Ovary (tissue), 9 donors: ENCODE results near the gene SLX4IP. TPM values are rescaled to one million over a fixed set of nuclear protein-coding genes. Genes with fewer than 3 reads are reported as not detected.

Experiments
- DNase-seq, 5 donors: peaks; one replicate each; pipeline ENCODE4 v3.0.0-alpha.2; 2019 to 2020
- H3K27ac ChIP-seq, 2 donors: fragments of 200-600 bp; one replicate each; pipeline versions ENCODE4 v1.5.1 to v1.8.0; 2019 to 2022
- H3K27me3 ChIP-seq: fragments of 200-600 bp; one replicate; pipeline ENCODE4 v1.8.0; 2022
- H3K36me3 ChIP-seq: fragments of 200-600 bp; sonication (generic); one replicate; pipeline ENCODE4 v1.5.1; 2019
- H3K4me1 ChIP-seq: one replicate; pipeline ENCODE4 v1.8.1; 2013; ENCODE audit warnings: mild to moderate bottlenecking, moderate library complexity; ENCODE audit not compliant: insufficient read depth
- H3K4me3 ChIP-seq: fragments of 200-600 bp; sonication (generic); one replicate; pipeline ENCODE4 v1.5.1; 2017
- H3K9me3 ChIP-seq, 2 donors: fragments of 200-600 bp in 1 of 2; sonication (generic) in 1 of 2; one replicate each; pipeline versions ENCODE4 v1.5.1 to v1.8.1; 2013 to 2019; ENCODE audit warnings: mild to moderate bottlenecking in 1 of 2, moderate library complexity in 1 of 2
- EP300 ChIP-seq: sonication (generic); formaldehyde crosslinking; IDR thresholded peaks from one replicate; pipeline ENCODE4 v1.6.1; 2017; ENCODE audit warnings: antibody characterized with exemption
- POLR2A ChIP-seq: fragments of 450-650 bp; IDR thresholded peaks from one replicate; pipeline ENCODE4 v1.6.1; 2017; ENCODE audit warnings: antibody characterized with exemption, mild to moderate bottlenecking, moderate library complexity
- WGBS, 3 donors: extraction: QIAGEN DNeasy Blood & Tissue Kit in 1 of 3; methylation state at CpG; one replicate each; pipeline versions ENCODE4 v1.1.5 to v1.1.7; 2013 to 2017; 5-methylcytosine and 5-hydroxymethylcytosine counted together
- intact Hi-C, 4 donors: fragments of 100-400 bp; cut with DNase I; formaldehyde crosslinking; loops; one replicate each; pipeline versions ENCODE4 v1.11.0 to v1.15.1; 2022 to 2023
- polyA plus RNA-seq, 2 donors: library from polyadenylated mRNA; stranded (reverse); fragments of 200-250 nt in 1 of 2; fragments of 350-450 nt in 1 of 2; fragmentation: Illumina TruSeq in 1 of 2; extraction: RNeasy Lipid Tissue Mini Kit (QIAGEN cat#74804) in 1 of 2; gene quantifications; one replicate each; pipeline ENCODE4 v1.2.3, GENCODE V29; 2013 to 2014
- total RNA-seq, 7 donors: library from RNA; depleted of rRNA in 2 of 7; stranded (reverse); fragments of >200 nt in 2 of 7; fragmentation: NEBNext Ultra II Directional in 3 of 7; extraction: Animal tissue kit (Norgen Biotek cat#: 25700) in 3 of 7; gene quantifications; one replicate each; pipeline versions ENCODE4 v1.1.0 to v1.2.4, GENCODE V29; 2016 to 2023
- TF ChIP-seq, protein P1 (sequence below), 3 donors: fragments of 450-650 bp in 2 of 3; fragments of 200-600 bp in 1 of 3; IDR thresholded peaks; one replicate each; pipeline versions ENCODE4 v1.5.1 to v1.8.0; 2016 to 2022; ENCODE audit warnings: antibody characterized with exemption in 3 of 3, mild to moderate bottlenecking in 1 of 3
- donor health status: DM: no; HTN: no; CAD: no; lungs with moderate emphysema.
- donor health status: DM: no; HTN: no; CAD: no.
- donor health status: Bipolar disorder and iron deficiency.
- donor health status: DM: yes; HTN: yes; CAD: no.
- donor health status: DM: no; HTN: no; CAD: no.
- donor health status: DM: yes; HTN: yes; CAD: no.

The SLX4IP gene
- total and polyA plus RNA-seq, 9 donors = 0.98 to 5.1 (median 2.8) TPM

- intact Hi-C loops = loop anchor here in 3 of 4 donors (2.0 to 10.0 kb wide), 4 partner anchors 119 to 991 kb away; partner anchors contain the start of gene JAG1 (in 2 of the 3)
- H3K4me1 ChIP-seq = peaks cover under 1% of the 10 kb centered on the region
- peak; percentile 30 to 81 (median 66) for DNase-seq
- 41 to 46% (median 43%) methylated on average over 5 of the region's 5 CpGs for WGBS, 3 donors
- H3K27me3 ChIP-seq = no peaks in the 10 kb centered on the region
- no peak overlapping the region for H3K4me3 ChIP-seq
- H3K9me3 ChIP-seq = no peaks in the 10 kb centered on the region
- TF ChIP-seq POLR2A = no peak
- TF ChIP-seq EP300 = no peak
- TF ChIP-seq, protein P1, sequence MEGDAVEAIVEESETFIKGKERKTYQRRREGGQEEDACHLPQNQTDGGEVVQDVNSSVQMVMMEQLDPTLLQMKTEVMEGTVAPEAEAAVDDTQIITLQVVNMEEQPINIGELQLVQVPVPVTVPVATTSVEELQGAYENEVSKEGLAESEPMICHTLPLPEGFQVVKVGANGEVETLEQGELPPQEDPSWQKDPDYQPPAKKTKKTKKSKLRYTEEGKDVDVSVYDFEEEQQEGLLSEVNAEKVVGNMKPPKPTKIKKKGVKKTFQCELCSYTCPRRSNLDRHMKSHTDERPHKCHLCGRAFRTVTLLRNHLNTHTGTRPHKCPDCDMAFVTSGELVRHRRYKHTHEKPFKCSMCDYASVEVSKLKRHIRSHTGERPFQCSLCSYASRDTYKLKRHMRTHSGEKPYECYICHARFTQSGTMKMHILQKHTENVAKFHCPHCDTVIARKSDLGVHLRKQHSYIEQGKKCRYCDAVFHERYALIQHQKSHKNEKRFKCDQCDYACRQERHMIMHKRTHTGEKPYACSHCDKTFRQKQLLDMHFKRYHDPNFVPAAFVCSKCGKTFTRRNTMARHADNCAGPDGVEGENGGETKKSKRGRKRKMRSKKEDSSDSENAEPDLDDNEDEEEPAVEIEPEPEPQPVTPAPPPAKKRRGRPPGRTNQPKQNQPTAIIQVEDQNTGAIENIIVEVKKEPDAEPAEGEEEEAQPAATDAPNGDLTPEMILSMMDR (IDR thresholded peaks at IDR 0.05) = peak; percentile 52 to 76 (median 69)
- H3K27ac ChIP-seq = no peak overlapping the region
- no peaks in the 10 kb centered on the region for H3K36me3 ChIP-seq
These were observed 118.3 kb downstream of the SLX4IP start for GRCh38 chr20:10553326-10553984.

GRCh38 chr20:10554285-10554684 lies 119.2 kb downstream of the SLX4IP start:
- H3K36me3 ChIP-seq = no peaks in the 10 kb centered on the region
- H3K27ac ChIP-seq = no peak overlapping the region
- no peak for TF ChIP-seq POLR2A
- no peak for TF ChIP-seq EP300
- TF ChIP-seq, protein P1 (IDR thresholded peaks at IDR 0.05) = no peak
- no peak overlapping the region for H3K4me3 ChIP-seq
- 84 to 94% (median 91%) methylated on average over 2 of the region's 2 CpGs for WGBS, 3 donors
- H3K4me1 ChIP-seq = peaks cover 3% of the 10 kb centered on the region
- no peaks in the 10 kb centered on the region for H3K9me3 ChIP-seq
- H3K27me3 ChIP-seq = no peaks in the 10 kb centered on the region
- intact Hi-C loops = loop anchor here in 3 of 4 donors (10.0 kb wide), 3 partner anchors 121 to 991 kb away; partner anchors contain the start of gene JAG1 (in 1 of the 3)
- DNase-seq = no peak

DNA sequence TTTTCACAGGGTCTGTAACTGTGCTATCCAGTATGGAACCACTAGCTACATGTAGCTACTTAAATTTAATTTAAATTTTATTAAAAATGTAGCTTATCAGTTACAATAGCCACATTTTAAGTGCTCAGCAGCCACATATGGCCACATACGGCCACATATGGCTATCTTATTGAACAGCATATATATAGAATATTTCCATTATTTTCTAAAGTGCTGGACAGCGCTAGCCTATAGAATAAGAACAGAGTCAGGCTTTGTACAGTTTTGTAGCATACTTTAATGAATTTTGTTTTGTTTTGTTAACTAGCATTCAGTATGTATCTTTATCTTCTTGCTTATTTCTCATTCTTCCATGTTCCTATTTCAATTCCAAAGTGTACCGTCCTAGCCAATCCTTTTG lies 120.3 kb downstream of the SLX4IP start:
- WGBS, 3 donors = 78 to 83% (median 82%) methylated on average over 3 of the region's 3 CpGs
- Histone ChIP-seq H3K27ac (no peak overlapping the region), H3K36me3 (no peaks in the 10 kb centered on the region), H3K27me3 (no peaks in the 10 kb centered on the region), H3K4me3 (no peak overlapping the region), H3K4me1 (peaks cover 3% of the 10 kb centered on the region), H3K9me3 (no peaks in the 10 kb centered on the region)
- intact Hi-C loops = loop anchor here in 3 of 4 donors (5.0 to 10.0 kb wide), 4 partner anchors 119 to 989 kb away; partner anchors contain the start of gene JAG1 (in 1 of the 3)
- TF ChIP-seq EP300 (no peak), POLR2A (no peak)
- TF ChIP-seq, protein P1 (IDR thresholded peaks at IDR 0.05) = no peak
- no peak for DNase-seq

DNA sequence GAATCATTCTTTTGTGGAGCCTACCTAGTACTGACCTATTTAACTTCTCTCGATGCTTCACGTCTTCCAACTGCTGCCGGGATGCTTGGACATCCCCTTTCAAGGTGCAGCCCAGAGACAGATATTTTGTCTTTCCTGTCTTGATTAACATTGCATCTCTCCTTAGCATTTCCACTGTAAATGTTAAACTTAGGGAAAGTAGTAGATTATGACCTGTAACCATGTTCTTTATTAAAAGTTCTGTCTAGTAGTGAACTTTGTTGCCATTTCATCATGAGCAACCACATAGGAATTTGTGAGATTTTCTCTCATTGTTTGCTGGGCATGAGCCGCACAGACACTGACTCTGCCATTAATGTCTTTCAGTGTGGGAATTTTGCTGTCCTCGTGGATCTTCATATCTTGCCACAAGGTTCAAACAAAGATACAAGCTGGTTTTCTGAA lies 120.8 kb downstream of the SLX4IP start:
- no peaks in the 10 kb centered on the region for H3K9me3 ChIP-seq
- intact Hi-C loops = loop anchor here in 3 of 4 donors (5.0 to 10.0 kb wide), 4 partner anchors 119 to 989 kb away; partner anchors contain the start of gene JAG1 (in 1 of the 3)
- DNase-seq = no peak
- no peak overlapping the region for H3K4me3 ChIP-seq
- H3K27ac ChIP-seq = no peak overlapping the region
- WGBS, 3 donors = 37 to 42% (median 40%) methylated on average over 5 of the region's 5 CpGs
- H3K27me3 ChIP-seq = no peaks in the 10 kb centered on the region
- TF ChIP-seq EP300 = no peak
- TF ChIP-seq, protein P1 (IDR thresholded peaks at IDR 0.05) = no peak
- no peak for TF ChIP-seq POLR2A
- H3K4me1 ChIP-seq = peaks cover 3% of the 10 kb centered on the region
- H3K36me3 ChIP-seq = no peaks in the 10 kb centered on the region
